ENCODE results near the gene APMAP.

Gene APMAP

GRCh38 chr20:24987244-24987643, 5.3 kb downstream of the APMAP start:
- DNase-seq (ENCODE audit: low spot score), result no peak

- DNase-seq (ENCODE audit: low spot score), result no peak
Measured at GRCh38 chr20:24986436-24987015, 6.0 kb downstream of the APMAP start.

- DNase-seq (ENCODE audit: low spot score), result no peak
Measured at GRCh38 chr20:24985802-24986201, 6.7 kb downstream of the APMAP start.

- DNase-seq (ENCODE audit: low spot score), result no peak
Measured at GRCh38 chr20:24984961-24985640, 7.5 kb downstream of the APMAP start.

- no peak for DNase-seq (ENCODE audit: low spot score)
Measured at GRCh38 chr20:24983896-24984295, 8.7 kb downstream of the APMAP start.

- DNase-seq (ENCODE audit: low spot score), result no peak
Measured at GRCh38 chr20:24981790-24982189, 10.8 kb downstream of the APMAP start.

- DNase-seq (ENCODE audit: low spot score), result no peak
Measured at GRCh38 chr20:24981282-24981681, 11.3 kb downstream of the APMAP start.

GRCh38 chr20:24980291-24981053, 12.1 kb downstream of the APMAP start:
- no peak for DNase-seq (ENCODE audit: low spot score)

- DNase-seq (ENCODE audit: low spot score), result no peak
Measured at GRCh38 chr20:24979036-24979960, 13.3 kb downstream of the APMAP start.

GRCh38 chr20:24978513-24978912, 14.0 kb downstream of the APMAP start:
- no peak for DNase-seq (ENCODE audit: low spot score)

- no peak for DNase-seq (ENCODE audit: low spot score)
Measured at GRCh38 chr20:24977797-24978196, 14.8 kb downstream of the APMAP start.

GRCh38 chr20:24977336-24977735, 15.2 kb downstream of the APMAP start:
- DNase-seq (ENCODE audit: low spot score), result no peak

GRCh38 chr20:24972341-24972740, 20.2 kb downstream of the APMAP start:
- DNase-seq (ENCODE audit: low spot score), result no peak

GRCh38 chr20:24971376-24972101, 21.0 kb downstream of the APMAP start:
- no peak for DNase-seq (ENCODE audit: low spot score)

GRCh38 chr20:24970754-24971153, 21.8 kb downstream of the APMAP start:
- no peak for DNase-seq (ENCODE audit: low spot score)

- DNase-seq (ENCODE audit: low spot score), result no peak
Measured at GRCh38 chr20:24970030-24970553, 22.5 kb downstream of the APMAP start.

- DNase-seq (ENCODE audit: low spot score), result no peak
Measured at GRCh38 chr20:24969186-24970029, 23.1 kb downstream of the APMAP start.

GRCh38 chr20:24968278-24968800, 24.2 kb downstream of the APMAP start:
- DNase-seq (ENCODE audit: low spot score), result no peak

GRCh38 chr20:24966317-24967012, 26.1 kb downstream of the APMAP start:
- DNase-seq (ENCODE audit: low spot score), result no peak

Data from kidney capillary endothelial cell (primary cell).